Chondrocyte (in vitro differentiated cells): ENCODE measurements around the gene CYLD. TPM values are rescaled to one million over a fixed set of nuclear protein-coding genes. Genes with fewer than 3 reads are reported as not detected.

Source experiments
- DNase-seq: peaks from one replicate; pipeline ENCODE4 v3.0.0; 2021; ENCODE audit warnings: mixed read lengths, low spot score
- H3K27ac Mint-ChIP-seq: one replicate; pipeline ENCODE4 v1.8.0; 2021; ENCODE audit warnings: mild to moderate bottlenecking, moderate library complexity, mixed read lengths; ENCODE audit not compliant: unreplicated experiment
- H3K27me3 Mint-ChIP-seq: 2 replicates; pipeline ENCODE4 v1.8.0; 2021; ENCODE audit warnings: low read depth, mixed read lengths
- H3K36me3 Mint-ChIP-seq: 2 replicates; pipeline ENCODE4 v1.8.0; 2021; ENCODE audit warnings: low read depth, mixed read lengths
- H3K4me1 Mint-ChIP-seq: 2 replicates; pipeline ENCODE4 v1.8.0; 2021; ENCODE audit warnings: low read depth, mild to moderate bottlenecking, mixed read lengths
- H3K4me3 Mint-ChIP-seq: one replicate; pipeline ENCODE4 v1.8.0; 2021; ENCODE audit warnings: mild to moderate bottlenecking, moderate library complexity, mixed read lengths; ENCODE audit not compliant: unreplicated experiment
- H3K9me3 Mint-ChIP-seq: 2 replicates; pipeline ENCODE4 v1.8.0; 2021; ENCODE audit warnings: low read depth, mixed read lengths
- total RNA-seq: library from RNA; stranded (reverse); gene quantifications from 3 replicates; pipeline ENCODE4 v1.2.1, GENCODE V29; 2021
- TF ChIP-seq, protein P1 (sequence below): fragments of 200-600 bp; sonication (generic); IDR thresholded peaks from 2 replicates; pipeline ENCODE4 v1.5.0; 2021; ENCODE audit warnings: antibody characterized with exemption, mild to moderate bottlenecking, moderate library complexity

The CYLD gene
- total RNA-seq, 1 donor from 2014 or later = 35.8 TPM

- TF ChIP-seq, protein P1, sequence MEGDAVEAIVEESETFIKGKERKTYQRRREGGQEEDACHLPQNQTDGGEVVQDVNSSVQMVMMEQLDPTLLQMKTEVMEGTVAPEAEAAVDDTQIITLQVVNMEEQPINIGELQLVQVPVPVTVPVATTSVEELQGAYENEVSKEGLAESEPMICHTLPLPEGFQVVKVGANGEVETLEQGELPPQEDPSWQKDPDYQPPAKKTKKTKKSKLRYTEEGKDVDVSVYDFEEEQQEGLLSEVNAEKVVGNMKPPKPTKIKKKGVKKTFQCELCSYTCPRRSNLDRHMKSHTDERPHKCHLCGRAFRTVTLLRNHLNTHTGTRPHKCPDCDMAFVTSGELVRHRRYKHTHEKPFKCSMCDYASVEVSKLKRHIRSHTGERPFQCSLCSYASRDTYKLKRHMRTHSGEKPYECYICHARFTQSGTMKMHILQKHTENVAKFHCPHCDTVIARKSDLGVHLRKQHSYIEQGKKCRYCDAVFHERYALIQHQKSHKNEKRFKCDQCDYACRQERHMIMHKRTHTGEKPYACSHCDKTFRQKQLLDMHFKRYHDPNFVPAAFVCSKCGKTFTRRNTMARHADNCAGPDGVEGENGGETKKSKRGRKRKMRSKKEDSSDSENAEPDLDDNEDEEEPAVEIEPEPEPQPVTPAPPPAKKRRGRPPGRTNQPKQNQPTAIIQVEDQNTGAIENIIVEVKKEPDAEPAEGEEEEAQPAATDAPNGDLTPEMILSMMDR = no peak
- Mint-ChIP-seq H3K4me1 (peaks cover 20% of the 10 kb centered on the region), H3K27me3 (no peaks in the 10 kb centered on the region), H3K4me3 (no peak overlapping the region), H3K27ac (no peak overlapping the region), H3K36me3 (peaks cover 28% of the 10 kb centered on the region), H3K9me3 (peaks cover 27% of the 10 kb centered on the region)
- no peak for DNase-seq
These were observed 25.3 kb downstream of the CYLD start for GRCh38 chr16:50767197-50767596.

GRCh38 chr16:50771366-50771765 lies 29.5 kb downstream of the CYLD start:
- Mint-ChIP-seq H3K36me3 (peaks cover 16% of the 10 kb centered on the region), H3K9me3 (peaks cover 20% of the 10 kb centered on the region), H3K4me3 (no peak overlapping the region), H3K27ac (no peak overlapping the region), H3K4me1 (no peaks in the 10 kb centered on the region), H3K27me3 (no peaks in the 10 kb centered on the region)
- DNase-seq = no peak
- TF ChIP-seq, protein P1 = no peak

GRCh38 chr16:50774405-50774804 lies 32.5 kb downstream of the CYLD start:
- H3K36me3 Mint-ChIP-seq = peaks cover 8% of the 10 kb centered on the region
- TF ChIP-seq, protein P1 = no peak
- H3K4me1 Mint-ChIP-seq = no peaks in the 10 kb centered on the region
- no peak for DNase-seq
- peaks cover 11% of the 10 kb centered on the region for H3K9me3 Mint-ChIP-seq
- H3K27ac Mint-ChIP-seq = no peak overlapping the region
- no peaks in the 10 kb centered on the region for H3K27me3 Mint-ChIP-seq
- H3K4me3 Mint-ChIP-seq = no peak overlapping the region

DNA sequence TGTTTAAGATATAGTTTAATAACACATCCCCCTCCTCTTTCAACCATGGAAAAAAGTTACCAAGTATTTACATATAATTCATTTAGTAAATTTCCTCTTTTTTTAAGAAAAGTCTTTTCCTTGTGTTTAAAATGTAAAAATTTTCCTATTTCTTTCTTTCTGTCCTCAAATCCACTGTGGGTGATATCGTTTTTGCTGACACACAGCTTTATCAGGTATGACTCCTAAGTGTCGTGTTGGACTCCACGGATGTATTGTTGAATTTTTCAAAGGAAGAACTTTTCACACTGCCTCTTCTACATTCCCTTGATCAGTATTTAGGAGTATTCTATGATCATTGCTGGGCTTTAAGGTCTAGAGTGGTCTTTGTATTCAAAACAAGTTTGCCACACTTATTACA lies 33.1 kb downstream of the CYLD start:
- Mint-ChIP-seq H3K27me3 (no peaks in the 10 kb centered on the region), H3K9me3 (peaks cover 7% of the 10 kb centered on the region), H3K36me3 (peaks cover 9% of the 10 kb centered on the region), H3K4me1 (no peaks in the 10 kb centered on the region), H3K27ac (no peak overlapping the region), H3K4me3 (no peak overlapping the region)
- DNase-seq = no peak
- TF ChIP-seq, protein P1 = no peak

GRCh38 chr16:50776037-50776436 lies 34.2 kb downstream of the CYLD start:
- no peak overlapping the region for H3K4me3 Mint-ChIP-seq
- TF ChIP-seq, protein P1 = no peak
- DNase-seq = no peak

More at GRCh38 chr16:50776037-50776436, 34.2 kb downstream of the CYLD start:
- peaks cover 7% of the 10 kb centered on the region for H3K9me3 Mint-ChIP-seq
- H3K36me3 Mint-ChIP-seq = peaks cover 13% of the 10 kb centered on the region
- no peaks in the 10 kb centered on the region for H3K4me1 Mint-ChIP-seq
- no peaks in the 10 kb centered on the region for H3K27me3 Mint-ChIP-seq
- no peak overlapping the region for H3K27ac Mint-ChIP-seq
